ENCODE measurements around the gene ASB2.
A peak's percentile ranks its signal among the peaks of the same experiment; 100 is the strongest.

The ASB2 gene

DNA sequence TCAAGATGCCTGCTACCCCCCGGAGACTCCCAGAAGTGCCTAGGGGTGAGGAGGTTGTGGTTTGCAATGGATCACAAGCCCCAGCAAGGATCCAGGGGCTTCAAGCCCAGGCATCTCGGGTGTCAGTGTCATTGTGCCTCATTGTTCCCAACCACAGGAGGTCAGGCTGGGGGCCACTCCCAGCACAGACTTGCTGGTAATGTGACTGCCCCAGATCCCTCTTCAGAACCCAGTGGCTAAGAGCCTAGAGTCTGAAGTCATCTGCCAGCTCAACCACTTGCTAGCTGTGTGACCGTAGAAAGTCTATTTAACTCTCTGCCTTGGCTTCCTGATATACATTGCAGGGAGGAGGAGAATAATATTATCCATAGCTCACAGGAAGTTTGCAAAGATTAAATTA is 7.7 kb upstream of the ASB2 start:
- ATAC-seq (replicated peaks; ENCODE audit: extremely low read depth, poor library complexity, severe bottlenecking) (no peak), DNase-seq (ENCODE audit: low spot score in 2 of 2) (no peak)
- H3K4me1 Mint-ChIP-seq = peaks cover 11% of the 10 kb centered on the region
- peaks cover 3% of the 10 kb centered on the region for H3K36me3 Mint-ChIP-seq (ENCODE audit: insufficient read depth)
- H3K27me3 Mint-ChIP-seq = peaks cover 8% of the 10 kb centered on the region
- no peak overlapping the region for H3K4me3 Mint-ChIP-seq
- no peaks in the 10 kb centered on the region for H3K9me3 Mint-ChIP-seq
- no peak overlapping the region for H3K27ac Mint-ChIP-seq (ENCODE audit: low read depth)

GRCh38 chr14:93982230-93983007 is 6.0 kb upstream of the ASB2 start:
- Mint-ChIP-seq H3K4me3 (no peak overlapping the region), H3K36me3 (ENCODE audit: insufficient read depth) (peaks cover 9% of the 10 kb centered on the region), H3K4me1 (peaks cover 28% of the 10 kb centered on the region), H3K27ac (ENCODE audit: low read depth) (no peak overlapping the region), H3K27me3 (peaks cover 8% of the 10 kb centered on the region), H3K9me3 (no peaks in the 10 kb centered on the region)
- ATAC-seq (replicated peaks; ENCODE audit: extremely low read depth, poor library complexity, severe bottlenecking) = no peak
- no peak for DNase-seq (ENCODE audit: low spot score in 2 of 2)

- H3K27me3 Mint-ChIP-seq = peaks cover 8% of the 10 kb centered on the region
- DNase-seq (ENCODE audit: low spot score in 2 of 2) (no peak), ATAC-seq (replicated peaks; ENCODE audit: extremely low read depth, poor library complexity, severe bottlenecking) (no peak)
- peaks cover 36% of the 10 kb centered on the region for H3K4me1 Mint-ChIP-seq
- no peak overlapping the region for H3K4me3 Mint-ChIP-seq
- peaks cover 4% of the 10 kb centered on the region for H3K9me3 Mint-ChIP-seq
- peaks cover 9% of the 10 kb centered on the region for H3K36me3 Mint-ChIP-seq (ENCODE audit: insufficient read depth)
- H3K27ac Mint-ChIP-seq (ENCODE audit: low read depth) = no peak overlapping the region
Observed at GRCh38 chr14:93981316-93982229, 5.2 kb upstream of the ASB2 start.

GRCh38 chr14:93980456-93981201 is 4.3 kb upstream of the ASB2 start:
- Mint-ChIP-seq H3K4me3 (no peak overlapping the region), H3K9me3 (peaks cover 5% of the 10 kb centered on the region), H3K27me3 (peaks cover 8% of the 10 kb centered on the region), H3K4me1 (peaks cover 44% of the 10 kb centered on the region), H3K36me3 (ENCODE audit: insufficient read depth) (peaks cover 9% of the 10 kb centered on the region), H3K27ac (ENCODE audit: low read depth) (peak overlapping the region; percentile 42)
- ATAC-seq (replicated peaks; ENCODE audit: extremely low read depth, poor library complexity, severe bottlenecking) = no peak
- no peak for DNase-seq (ENCODE audit: low spot score in 2 of 2)

DNA sequence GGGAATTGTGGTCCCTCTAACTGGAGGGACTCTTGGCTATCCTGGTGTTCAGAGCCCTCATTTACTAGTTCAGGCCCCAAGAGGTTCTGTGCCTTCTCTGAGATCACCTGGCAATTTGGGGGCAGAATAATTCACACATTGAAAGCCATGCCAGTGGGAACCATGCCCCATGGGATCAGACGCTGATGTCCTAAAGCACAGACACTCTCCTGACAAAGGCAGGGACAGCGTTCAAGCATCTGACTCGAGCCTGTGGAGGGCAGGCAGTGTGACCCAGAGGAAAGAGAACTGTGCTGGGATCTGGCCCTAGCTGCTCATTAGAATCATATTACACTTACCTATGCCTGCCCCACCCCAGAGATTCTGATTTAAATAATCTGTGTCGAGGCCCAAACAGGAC is 2.4 kb upstream of the ASB2 start:
- ATAC-seq (replicated peaks; ENCODE audit: extremely low read depth, poor library complexity, severe bottlenecking) = peak; percentile 10
- peak overlapping the region; percentile 65 for H3K4me3 Mint-ChIP-seq
- H3K27ac Mint-ChIP-seq (ENCODE audit: low read depth) = peak overlapping the region; percentile 83
- peaks cover 48% of the 10 kb centered on the region for H3K4me1 Mint-ChIP-seq
- no peaks in the 10 kb centered on the region for H3K27me3 Mint-ChIP-seq
- peaks cover 5% of the 10 kb centered on the region for H3K9me3 Mint-ChIP-seq
- peaks cover 9% of the 10 kb centered on the region for H3K36me3 Mint-ChIP-seq (ENCODE audit: insufficient read depth)
- no peak for DNase-seq (ENCODE audit: low spot score in 2 of 2)

DNA sequence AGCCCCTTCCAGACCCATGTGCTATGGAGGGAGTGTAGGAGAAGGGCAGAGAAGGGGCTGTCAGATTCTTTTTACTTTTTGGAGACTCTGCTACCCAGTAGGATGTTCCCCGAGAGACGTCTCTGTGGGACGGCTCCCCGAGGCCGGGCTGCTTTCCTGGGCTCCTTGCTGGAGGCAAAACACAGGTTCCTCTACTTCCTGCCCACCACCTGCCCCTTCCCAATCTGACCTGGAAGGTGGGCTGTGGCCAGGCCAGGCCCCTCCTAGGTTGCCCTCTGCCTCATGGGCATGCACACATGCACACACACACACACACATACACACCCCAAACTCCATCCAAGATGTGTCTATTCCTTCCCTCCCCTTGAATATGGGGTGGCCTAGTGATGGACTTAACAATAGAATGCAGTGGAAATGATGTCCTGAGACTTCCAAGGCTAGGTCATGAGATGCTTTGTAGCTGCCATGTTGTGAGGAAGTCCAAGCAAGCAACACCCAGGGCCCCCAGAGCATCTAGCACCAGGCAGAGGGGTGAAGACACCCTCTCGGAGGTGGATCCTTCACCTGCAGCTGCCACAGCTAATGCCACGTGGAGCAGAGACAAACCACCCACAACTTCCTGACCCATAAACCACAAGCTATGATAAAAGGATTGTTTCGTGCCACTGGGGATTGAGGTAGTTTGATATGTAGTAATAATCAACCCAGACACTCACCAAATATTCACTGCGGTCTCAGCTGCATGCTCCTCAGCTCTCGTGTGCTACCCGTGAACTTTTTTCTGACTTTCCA is 1.6 kb upstream of the ASB2 start:
- no peaks in the 10 kb centered on the region for H3K27me3 Mint-ChIP-seq
- H3K27ac Mint-ChIP-seq (ENCODE audit: low read depth) = peak overlapping the region; percentile 83
- H3K36me3 Mint-ChIP-seq (ENCODE audit: insufficient read depth) = peaks cover 9% of the 10 kb centered on the region
- H3K4me3 Mint-ChIP-seq = peak overlapping the region; percentile 65
- ATAC-seq (replicated peaks; ENCODE audit: extremely low read depth, poor library complexity, severe bottlenecking) = peak; percentile 93
- peaks cover 48% of the 10 kb centered on the region for H3K4me1 Mint-ChIP-seq
- peaks cover 5% of the 10 kb centered on the region for H3K9me3 Mint-ChIP-seq
- peak; percentile 42 to 70 for DNase-seq (ENCODE audit: low spot score in 2 of 2)

DNA sequence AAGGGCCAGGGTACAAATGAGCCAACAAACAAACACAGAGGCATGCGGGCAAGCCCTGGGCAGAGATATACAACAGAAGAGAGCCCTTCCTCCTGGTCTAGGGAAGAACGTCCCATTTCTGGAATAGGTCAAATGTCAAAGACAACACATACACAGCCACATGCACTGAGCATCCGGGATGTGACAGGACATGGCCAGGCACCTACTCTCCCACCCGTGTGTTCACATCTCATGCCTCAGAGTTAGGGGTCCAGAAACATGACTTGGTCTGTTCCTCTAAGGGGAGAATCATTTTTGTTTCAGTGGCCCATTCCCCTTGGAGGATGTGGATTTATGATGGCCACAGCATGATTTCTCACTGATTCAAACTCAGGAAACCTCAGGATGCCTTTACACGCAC is 801 bp upstream of the ASB2 start:
- Mint-ChIP-seq H3K27ac (ENCODE audit: low read depth) (peak overlapping the region; percentile 83), H3K4me3 (peak overlapping the region; percentile 65), H3K4me1 (peaks cover 50% of the 10 kb centered on the region)

GRCh38 chr14:93975791-93976476 is 436 bp downstream of the ASB2 start:
- DNase-seq (ENCODE audit: low spot score in 2 of 2) = no peak
- Mint-ChIP-seq H3K9me3 (peaks cover 5% of the 10 kb centered on the region), H3K36me3 (ENCODE audit: insufficient read depth) (peaks cover 9% of the 10 kb centered on the region), H3K27me3 (no peaks in the 10 kb centered on the region), H3K27ac (ENCODE audit: low read depth) (peak overlapping the region; percentile 45), H3K4me1 (peaks cover 62% of the 10 kb centered on the region), H3K4me3 (peak overlapping the region; percentile 60)
- no peak for ATAC-seq (replicated peaks; ENCODE audit: extremely low read depth, poor library complexity, severe bottlenecking)

More for the DNA sequence above, 801 bp upstream of the ASB2 start:
- DNase-seq (ENCODE audit: low spot score in 2 of 2) = no peak
- H3K27me3 Mint-ChIP-seq = no peaks in the 10 kb centered on the region
- peaks cover 9% of the 10 kb centered on the region for H3K36me3 Mint-ChIP-seq (ENCODE audit: insufficient read depth)
- no peak for ATAC-seq (replicated peaks; ENCODE audit: extremely low read depth, poor library complexity, severe bottlenecking)
- H3K9me3 Mint-ChIP-seq = peaks cover 5% of the 10 kb centered on the region

GRCh38 chr14:93974833-93975232 is 1.5 kb downstream of the ASB2 start:
- Mint-ChIP-seq H3K27ac (ENCODE audit: low read depth) (no peak overlapping the region), H3K4me1 (peaks cover 60% of the 10 kb centered on the region), H3K27me3 (no peaks in the 10 kb centered on the region), H3K9me3 (peaks cover 5% of the 10 kb centered on the region), H3K4me3 (no peak overlapping the region), H3K36me3 (ENCODE audit: insufficient read depth) (peaks cover 6% of the 10 kb centered on the region)
- DNase-seq (ENCODE audit: low spot score in 2 of 2) (no peak), ATAC-seq (replicated peaks; ENCODE audit: extremely low read depth, poor library complexity, severe bottlenecking) (no peak)

DNA sequence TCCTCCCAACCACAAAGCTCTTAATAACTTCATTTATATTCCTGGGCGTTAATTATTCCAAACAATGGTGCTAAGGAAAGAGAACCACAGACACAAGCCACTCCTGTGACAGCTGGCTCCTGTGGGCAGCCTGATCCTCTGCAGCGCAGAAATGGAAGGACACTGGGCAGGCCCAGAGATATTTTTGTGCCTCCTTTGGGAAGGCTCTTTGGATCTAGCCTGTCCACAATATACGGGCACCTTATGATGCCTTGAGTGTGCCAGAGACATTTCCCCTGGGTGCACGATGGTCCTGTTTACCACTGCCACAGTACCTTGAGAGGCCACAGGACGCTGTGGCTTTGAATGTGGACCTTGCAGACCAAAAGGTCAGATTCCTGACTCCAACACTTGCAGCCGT is 2.1 kb downstream of the ASB2 start:
- ATAC-seq (replicated peaks; ENCODE audit: extremely low read depth, poor library complexity, severe bottlenecking) = no peak
- Mint-ChIP-seq H3K9me3 (peaks cover 5% of the 10 kb centered on the region), H3K4me1 (peaks cover 59% of the 10 kb centered on the region), H3K36me3 (ENCODE audit: insufficient read depth) (peaks cover 6% of the 10 kb centered on the region), H3K27ac (ENCODE audit: low read depth) (no peak overlapping the region), H3K27me3 (no peaks in the 10 kb centered on the region), H3K4me3 (no peak overlapping the region)
- no peak for DNase-seq (ENCODE audit: low spot score in 2 of 2)

DNA sequence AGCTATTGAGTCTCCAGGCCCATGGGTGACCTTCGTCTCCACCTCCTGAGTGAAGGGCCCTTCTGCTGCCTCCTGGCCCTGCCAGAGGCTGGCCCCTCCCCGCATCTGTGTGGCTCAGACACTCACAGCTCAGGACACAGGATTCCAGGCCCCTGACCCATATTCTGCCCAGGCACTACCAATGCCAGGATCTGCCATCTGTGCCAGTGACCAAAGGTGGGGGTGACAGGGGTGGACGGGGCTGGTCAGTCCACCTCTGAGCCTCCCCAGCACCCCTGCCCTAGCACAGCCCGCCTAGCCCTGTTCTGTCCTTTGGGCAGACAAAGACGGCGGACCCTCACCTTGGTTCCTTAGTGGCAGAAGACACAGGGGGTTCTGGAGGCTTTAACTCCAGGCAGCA is 2.8 kb downstream of the ASB2 start:
- H3K9me3 Mint-ChIP-seq = peaks cover 5% of the 10 kb centered on the region
- peaks cover 6% of the 10 kb centered on the region for H3K36me3 Mint-ChIP-seq (ENCODE audit: insufficient read depth)
- ATAC-seq (replicated peaks; ENCODE audit: extremely low read depth, poor library complexity, severe bottlenecking) (no peak), DNase-seq (ENCODE audit: low spot score in 2 of 2) (no peak)
- H3K4me3 Mint-ChIP-seq = no peak overlapping the region
- H3K4me1 Mint-ChIP-seq = peaks cover 59% of the 10 kb centered on the region
- no peak overlapping the region for H3K27ac Mint-ChIP-seq (ENCODE audit: low read depth)
- H3K27me3 Mint-ChIP-seq = no peaks in the 10 kb centered on the region
